Measurements from ENCODE around the gene NRTN.

The NRTN gene

GRCh38 chr19:5782945-5783919 is 21.6 kb upstream of the NRTN start:
- H3K4me3 Mint-ChIP-seq, result no peak overlapping the region
- H3K36me3 Mint-ChIP-seq (ENCODE audit: low read depth), result peaks cover 18% of the 10 kb centered on the region
- no peaks in the 10 kb centered on the region for H3K9me3 Mint-ChIP-seq
- H3K27me3 Mint-ChIP-seq (ENCODE audit: low read depth), result no peaks in the 10 kb centered on the region
- TF ChIP-seq CTCF (IDR thresholded peaks at IDR 0.05; ENCODE audit: unreplicated experiment in 3 of 3), result no peak
- no peaks in the 10 kb centered on the region for H3K4me1 Mint-ChIP-seq
- H3K27ac Mint-ChIP-seq, result no peak overlapping the region

DNA sequence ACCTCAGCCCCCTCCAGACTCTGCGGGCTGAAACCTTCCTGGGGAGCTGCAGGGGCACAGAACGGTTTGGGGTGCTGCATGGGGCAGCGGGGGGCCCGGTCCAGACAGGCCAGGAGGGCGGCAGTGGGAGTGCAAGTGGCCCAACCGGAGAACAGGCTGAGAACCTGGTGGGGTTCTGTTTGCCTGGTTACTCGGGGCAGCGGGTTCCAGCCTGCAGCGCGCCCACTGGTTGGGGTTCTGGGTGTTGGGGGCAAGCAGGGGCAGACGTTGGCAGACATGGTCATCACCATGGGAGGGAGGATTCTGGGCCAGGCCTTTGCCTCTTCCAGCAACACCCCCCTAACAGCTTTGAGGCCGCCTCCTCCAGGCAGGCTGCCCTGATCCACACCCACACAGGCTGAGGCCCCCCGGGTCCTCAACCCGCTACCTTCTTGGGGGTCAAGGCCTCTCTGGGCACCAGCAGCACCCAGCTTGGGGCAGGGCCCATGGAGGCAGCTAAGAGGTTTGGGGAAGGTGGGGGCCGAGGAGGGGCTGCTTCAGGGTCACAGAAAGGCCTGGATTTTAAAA is 20.2 kb upstream of the NRTN start, which contains the start of gene PRR22:
TSS of gene PRR22 (minus strand) at position 166 of the 567 bp plus-strand sequence. CDS start at position 80, 86 bp downstream.
- H3K4me1 Mint-ChIP-seq, result no peaks in the 10 kb centered on the region
- no peaks in the 10 kb centered on the region for H3K9me3 Mint-ChIP-seq
- H3K36me3 Mint-ChIP-seq (ENCODE audit: low read depth), result peaks cover 23% of the 10 kb centered on the region
- no peak within 1 kb of the TSS for H3K27ac Mint-ChIP-seq
- H3K27me3 Mint-ChIP-seq (ENCODE audit: low read depth), result no peaks in the 10 kb centered on the region
- TF ChIP-seq CTCF (IDR thresholded peaks at IDR 0.05; ENCODE audit: unreplicated experiment in 3 of 3), result no peak
- no peak within 1 kb of the TSS for H3K4me3 Mint-ChIP-seq

GRCh38 chr19:5785423-5785822 is 19.4 kb upstream of the NRTN start:
- H3K4me1 Mint-ChIP-seq, result peaks cover 4% of the 10 kb centered on the region
- peaks cover 28% of the 10 kb centered on the region for H3K36me3 Mint-ChIP-seq (ENCODE audit: low read depth)
- no peak for TF ChIP-seq CTCF (IDR thresholded peaks at IDR 0.05; ENCODE audit: unreplicated experiment in 3 of 3)
- H3K27me3 Mint-ChIP-seq (ENCODE audit: low read depth), result no peaks in the 10 kb centered on the region
- no peak overlapping the region for H3K4me3 Mint-ChIP-seq
- H3K9me3 Mint-ChIP-seq, result no peaks in the 10 kb centered on the region
- no peak overlapping the region for H3K27ac Mint-ChIP-seq

GRCh38 chr19:5786593-5787408 is 18.1 kb upstream of the NRTN start:
- Mint-ChIP-seq H3K4me3 (no peak overlapping the region), H3K9me3 (peaks cover 2% of the 10 kb centered on the region), H3K27ac (no peak overlapping the region), H3K36me3 (ENCODE audit: low read depth) (peaks cover 29% of the 10 kb centered on the region), H3K27me3 (ENCODE audit: low read depth) (no peaks in the 10 kb centered on the region), H3K4me1 (peaks cover 6% of the 10 kb centered on the region)
- no peak for TF ChIP-seq CTCF (IDR thresholded peaks at IDR 0.05; ENCODE audit: unreplicated experiment in 3 of 3)

- TF ChIP-seq CTCF (IDR thresholded peaks at IDR 0.05; ENCODE audit: unreplicated experiment in 3 of 3), result no peak
- Mint-ChIP-seq H3K9me3 (peaks cover 2% of the 10 kb centered on the region), H3K4me1 (peaks cover 6% of the 10 kb centered on the region), H3K36me3 (ENCODE audit: low read depth) (peaks cover 29% of the 10 kb centered on the region), H3K4me3 (peak overlapping the region in 1 of 3 experiments; percentile 14), H3K27me3 (ENCODE audit: low read depth) (no peaks in the 10 kb centered on the region), H3K27ac (no peak overlapping the region)
These were observed 17.3 kb upstream of the NRTN start for GRCh38 chr19:5787409-5788182.

Data from nephron (organoid).